Right ventricle myocardium superior (tissue), 1 donor: ENCODE results near the gene SH3PXD2B. TPM values are rescaled to one million over a fixed set of nuclear protein-coding genes. Genes with fewer than 3 reads are reported as not detected.
"Not testable (repeated sequence)": the region's sequence is repeated elsewhere in the genome, so short reads cannot be mapped to it uniquely, and the experiment has no call there.

ENCODE experiments used
- ATAC-seq: fragments of 200-7000 bp; cut with Tn5 transposase; one replicate; pipeline ENCODE4 v1.9.1; 2020; ENCODE audit warnings: mild to moderate bottlenecking; ENCODE audit not compliant: poor library complexity
- DNase-seq: peaks from one replicate; pipeline ENCODE4 v3.0.0-alpha.2; 2020
- intact Hi-C: fragments of 100-400 bp; cut with DNase I; formaldehyde crosslinking; loops from one replicate; pipeline ENCODE4 v1.11.2; 2022
- total RNA-seq: library from RNA; stranded (reverse); fragmentation: NEBNext Ultra II Directional; extraction: Animal tissue kit (Norgen Biotek cat#: 25700); gene quantifications from one replicate; pipeline ENCODE4 v1.2.1, GENCODE V29; 2021
- donor health status: DM: no; HTN: yes; CAD: no; lungs with severe emphysema.

SH3PXD2B gene
- total RNA-seq, 1 donor from 2014 or later = 5.3 TPM

GRCh38 chr5:172487671-172488070, 33.3 kb upstream of the SH3PXD2B start:
- DNase-seq = no peak
- intact Hi-C loops = no loop called here
- ATAC-seq = no peak

GRCh38 chr5:172486912-172487311, 32.6 kb upstream of the SH3PXD2B start:
- intact Hi-C loops = no loop called here
- no peak for DNase-seq
- ATAC-seq = no peak

DNA sequence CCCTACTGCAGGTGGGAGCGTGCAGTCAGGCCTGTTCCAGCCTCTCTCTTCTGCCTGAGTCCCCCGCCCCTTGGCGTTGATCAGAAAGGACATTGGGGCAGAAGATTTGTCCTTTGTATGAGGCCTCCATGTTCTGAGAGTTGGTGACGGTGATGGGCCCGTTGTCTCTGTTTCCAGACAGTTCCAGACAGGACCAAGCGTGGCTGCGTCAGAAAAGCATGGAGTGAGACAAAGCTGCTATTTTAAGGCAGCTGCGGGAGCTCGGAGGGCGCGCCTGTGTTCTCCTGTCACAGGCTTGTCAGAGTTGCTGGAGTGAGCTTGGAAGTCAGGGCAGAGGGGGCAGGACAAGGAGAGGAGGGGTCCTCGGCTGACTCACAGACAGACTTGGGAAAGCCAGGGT, 32.1 kb upstream of the SH3PXD2B start:
- ATAC-seq = peak; percentile 48
- DNase-seq = no peak
- intact Hi-C loops = no loop called here

- intact Hi-C loops = no loop called here
- DNase-seq (no peak), ATAC-seq (no peak)
These were observed 31.3 kb upstream of the SH3PXD2B start for GRCh38 chr5:172485511-172486202.

DNA sequence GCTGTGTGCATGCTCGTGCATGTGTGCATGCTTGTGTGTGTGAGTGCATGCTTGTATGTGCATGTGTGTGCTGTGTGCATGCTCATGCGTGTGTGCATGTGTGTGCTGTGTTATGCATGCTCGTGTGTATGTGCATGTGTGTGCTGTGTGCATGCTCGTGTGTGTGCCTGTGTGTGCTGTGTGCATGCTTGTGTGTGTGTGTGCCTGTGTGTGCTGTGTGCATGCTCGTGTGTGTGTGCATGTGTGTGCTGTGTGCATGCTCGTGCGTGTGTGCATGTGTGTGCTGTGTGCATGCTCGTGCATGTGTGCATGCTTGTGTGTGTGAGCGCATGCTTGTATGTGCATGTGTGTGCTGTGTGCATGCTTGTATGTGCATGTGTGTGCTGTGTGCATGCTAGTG, 30.3 kb upstream of the SH3PXD2B start:
- ATAC-seq (no peak), DNase-seq (no peak)
- intact Hi-C loops = no loop called here

DNA sequence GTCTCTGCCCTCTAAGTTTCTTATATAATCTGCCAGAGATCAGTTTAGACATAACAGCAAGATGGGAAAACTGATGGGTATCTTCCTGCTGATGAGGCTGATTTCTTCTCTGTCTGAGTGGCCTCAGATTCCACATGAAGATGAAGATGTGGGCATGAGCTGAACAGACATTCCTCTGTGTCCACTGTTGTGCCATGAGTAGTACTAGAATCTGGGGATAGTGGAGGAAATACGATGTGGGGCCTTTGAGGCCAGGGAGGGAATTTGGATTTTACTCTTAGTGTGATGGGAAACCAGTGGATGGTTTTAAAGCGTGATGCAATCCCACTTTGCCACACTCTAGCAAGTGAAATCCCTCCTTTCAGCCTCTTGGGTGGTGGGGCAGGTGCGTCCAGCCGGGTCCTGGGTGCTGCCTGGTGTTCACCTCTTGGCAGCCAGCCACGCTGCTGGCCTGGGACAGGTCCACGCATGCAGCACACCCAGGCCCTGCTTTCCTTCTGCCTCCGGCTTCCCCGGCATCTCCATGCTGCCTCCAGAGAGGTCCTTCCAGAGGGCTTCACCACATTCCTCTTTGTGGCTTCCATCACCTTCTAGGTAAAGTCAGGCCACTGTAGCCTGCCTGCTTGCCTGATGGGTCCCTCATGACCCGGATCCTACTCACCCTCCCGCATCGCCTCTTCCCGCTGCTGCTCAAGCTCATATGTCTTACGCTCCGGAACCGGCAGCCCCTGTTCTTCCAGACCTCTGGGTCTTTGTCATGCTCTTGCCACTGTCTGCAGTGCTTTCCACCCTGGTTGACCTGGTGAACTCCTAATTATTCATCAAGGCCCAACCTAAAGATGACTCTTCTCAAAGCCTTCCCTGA, 28.1 kb upstream of the SH3PXD2B start:
- intact Hi-C loops = no loop called here
- no peak for DNase-seq
- no peak for ATAC-seq

GRCh38 chr5:172481011-172481800, 26.9 kb upstream of the SH3PXD2B start:
- DNase-seq (no peak), ATAC-seq (no peak)
- intact Hi-C loops = no loop called here

GRCh38 chr5:172479784-172480115, 25.4 kb upstream of the SH3PXD2B start:
- DNase-seq = no peak
- ATAC-seq = peak; percentile 9

GRCh38 chr5:172479034-172479783, 24.9 kb upstream of the SH3PXD2B start:
- ATAC-seq (peak; percentile 95), DNase-seq (peak; percentile 91)
- intact Hi-C loops = loop anchor here (1.0 to 10.0 kb wide), 3 partner anchors 163 to 456 kb away; partner anchors contain the start of gene NEURL1B

More at GRCh38 chr5:172479784-172480115, 25.4 kb upstream of the SH3PXD2B start:
- intact Hi-C loops = loop anchor here (1.0 to 10.0 kb wide), 3 partner anchors 163 to 455 kb away; partner anchors contain the start of gene NEURL1B

- intact Hi-C loops = loop anchor here (1.0 to 10.0 kb wide), 3 partner anchors 164 to 456 kb away; partner anchors contain the start of gene NEURL1B
- not testable (repeated sequence) for ATAC-seq, DNase-seq
These were observed 24.3 kb upstream of the SH3PXD2B start for GRCh38 chr5:172478695-172479033.

DNA sequence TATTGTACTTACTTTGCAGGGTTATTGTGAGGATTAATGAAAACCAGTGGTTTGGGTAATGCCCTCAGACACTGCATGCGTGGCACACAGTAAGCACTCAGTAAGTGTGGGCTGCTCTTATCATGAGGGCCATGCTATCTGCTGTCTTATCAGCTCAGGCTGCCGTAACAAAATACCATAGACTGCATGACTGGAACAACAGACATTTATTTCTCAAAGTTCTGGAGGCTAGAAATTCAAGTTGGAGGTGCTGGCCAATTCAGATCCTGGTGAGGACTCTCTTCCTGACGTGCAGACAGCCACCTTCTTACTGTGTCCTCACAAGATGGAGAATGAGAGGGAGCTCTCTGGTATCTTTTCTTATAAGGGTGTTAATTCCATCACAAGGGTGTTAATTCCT, 23.9 kb upstream of the SH3PXD2B start:
- DNase-seq (no peak), ATAC-seq (no peak)
- intact Hi-C loops = loop anchor here (5.0 to 10.0 kb wide), 2 partner anchors 164 to 457 kb away; partner anchors contain the start of gene NEURL1B

GRCh38 chr5:172477466-172477865, 23.1 kb upstream of the SH3PXD2B start:
- DNase-seq = no peak
- ATAC-seq = peak; percentile 32
- intact Hi-C loops = loop anchor here (5.0 to 10.0 kb wide), 2 partner anchors 165 to 457 kb away; partner anchors contain the start of gene NEURL1B

- DNase-seq = no peak
- intact Hi-C loops = loop anchor here (10.0 kb wide), 1 partner anchor 461 kb away; no protein-coding TSS in a partner anchor
- no peak for ATAC-seq
These were observed 20.0 kb upstream of the SH3PXD2B start for GRCh38 chr5:172474293-172474692.

DNA sequence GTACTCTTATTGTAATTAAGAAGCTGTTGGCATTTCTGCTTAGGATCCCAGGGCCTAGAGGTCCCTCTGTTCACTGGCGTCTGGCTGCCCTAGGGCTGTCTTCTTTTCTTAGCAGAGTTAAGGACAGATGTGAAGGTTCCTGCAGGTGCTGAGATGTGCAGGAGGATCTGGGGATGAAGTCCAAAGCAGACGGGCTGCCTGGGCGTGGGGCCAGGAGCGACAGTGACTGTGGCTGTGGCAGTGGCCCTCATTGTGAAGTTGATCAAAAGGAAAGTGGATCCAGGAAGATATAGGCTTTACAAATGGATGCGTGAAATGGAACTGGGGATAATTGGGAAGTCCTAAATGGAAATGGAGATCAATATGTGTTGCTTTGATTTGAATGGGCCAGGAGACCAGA, 19.1 kb upstream of the SH3PXD2B start:
- ATAC-seq = no peak
- intact Hi-C loops = loop anchor here (10.0 kb wide), 1 partner anchor 461 kb away; no protein-coding TSS in a partner anchor
- DNase-seq = no peak

- intact Hi-C loops = loop anchor here (10.0 kb wide), 1 partner anchor 465 kb away; no protein-coding TSS in a partner anchor
- ATAC-seq (no peak), DNase-seq (no peak)
These were observed 15.4 kb upstream of the SH3PXD2B start for GRCh38 chr5:172469697-172470096.

DNA sequence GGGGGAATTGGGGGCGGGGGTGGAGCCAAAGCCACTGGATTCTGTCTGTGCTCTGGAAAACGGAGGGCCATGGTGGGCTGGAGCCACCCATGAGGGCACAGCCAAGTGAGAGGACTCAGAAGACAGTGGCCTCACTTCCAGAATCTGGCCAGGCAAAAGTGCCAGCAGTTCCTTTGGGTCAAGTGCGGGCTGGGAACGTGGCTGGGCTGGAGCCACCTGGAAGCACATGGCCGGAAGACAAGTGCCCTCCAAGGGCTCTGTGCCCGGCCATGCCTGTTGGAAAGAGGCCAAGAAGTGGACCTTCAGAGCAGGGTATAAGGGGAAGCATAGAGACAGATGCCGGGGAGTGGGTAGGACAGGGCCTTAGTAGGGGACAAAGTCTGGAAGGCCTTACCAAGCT, 11.7 kb upstream of the SH3PXD2B start:
- intact Hi-C loops = no loop called here
- ATAC-seq (no peak), DNase-seq (no peak)

GRCh38 chr5:172463031-172463430, 8.7 kb upstream of the SH3PXD2B start:
- ATAC-seq = no peak
- no peak for DNase-seq
- intact Hi-C loops = no loop called here

DNA sequence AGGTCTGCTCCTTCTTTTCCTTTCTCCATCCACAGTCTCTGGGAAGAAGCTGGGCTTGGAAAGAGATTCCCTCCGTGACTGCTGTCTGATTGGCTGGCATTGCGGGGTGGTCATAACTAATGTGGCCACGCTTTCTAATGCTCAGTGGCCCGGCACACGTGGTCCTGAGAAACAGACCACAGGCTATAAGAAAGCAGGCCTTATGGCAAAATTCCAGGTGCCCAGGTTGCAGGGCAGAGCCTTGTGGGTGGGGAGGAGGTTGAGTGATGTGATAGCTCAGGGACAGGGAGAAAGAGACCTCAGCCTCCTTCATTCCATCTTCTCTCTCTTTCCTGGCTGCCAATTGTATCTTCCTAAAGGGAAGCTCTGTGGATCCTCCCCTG, 5.4 kb upstream of the SH3PXD2B start:
- intact Hi-C loops = no loop called here
- DNase-seq (no peak), ATAC-seq (no peak)
